Gastrocnemius medialis (tissue), 4 donors: ENCODE results near the gene PLPP4. TPM values are rescaled to one million over a fixed set of nuclear protein-coding genes. Genes with fewer than 3 reads are reported as not detected.

Experiments
- ATAC-seq, 2 donors: fragments of 150-250 bp; one replicate each; pipeline ENCODE4 v1.9.1; 2016
- DNase-seq, 2 donors: peaks; one replicate each; pipeline ENCODE4 v3.0.0-alpha.2; 2019
- H3K27ac ChIP-seq, 4 donors: fragments of 200-600 bp; sonication (generic); 1 replicate in 1 of 4; 2 replicates in 3 of 4; pipeline ENCODE4 v1.5.1; 2016 to 2018; ENCODE audit warnings: mild to moderate bottlenecking in 2 of 4, moderate library complexity in 1 of 4
- H3K27me3 ChIP-seq, 3 donors: fragments of 200-600 bp; sonication (generic) in 2 of 3; 1 replicate in 1 of 3; 2 replicates in 2 of 3; pipeline versions ENCODE4 v1.5.1 to v1.6.0; 2016 to 2019; ENCODE audit warnings: mild to moderate bottlenecking in 1 of 3, moderate library complexity in 1 of 3
- H3K36me3 ChIP-seq, 2 donors: fragments of 200-600 bp; sonication (generic) in 1 of 2; one replicate each; pipeline ENCODE4 v1.5.1; 2017 to 2018
- H3K4me1 ChIP-seq, 2 donors: fragments of 200-600 bp; sonication (generic) in 1 of 2; one replicate each; pipeline ENCODE4 v1.5.1; 2016 to 2017; ENCODE audit warnings: mild to moderate bottlenecking in 2 of 2
- H3K4me3 ChIP-seq, 4 donors: fragments of 200-600 bp; sonication (generic) in 3 of 4; 1 replicate in 1 of 4; 2 replicates in 3 of 4; pipeline ENCODE4 v1.5.1; 2016 to 2019; ENCODE audit warnings: mild to moderate bottlenecking in 2 of 4
- H3K9me3 ChIP-seq, 3 donors: fragments of 200-600 bp; sonication (generic) in 2 of 3; 1 replicate in 1 of 3; 2 replicates in 2 of 3; pipeline ENCODE4 v1.5.1; 2016 to 2019
- CTCF ChIP-seq, 5 experiments: fragments of 450-650 bp in 3 of 5; fragments of 200-600 bp in 2 of 5; sonication (generic) in 2 of 5; IDR thresholded peaks in 4 of 5; conservative IDR thresholded peaks in 1 of 5; 1 replicate in 4 of 5; 2 replicates in 1 of 5; pipeline ENCODE4 v1.5.1; 2016 to 2019; ENCODE audit warnings: antibody characterized with exemption in 5 of 5, mild to moderate bottlenecking in 3 of 5, moderate library complexity in 3 of 5
- POLR2A ChIP-seq, 2 donors: fragments of 450-650 bp; IDR thresholded peaks; one replicate each; pipeline ENCODE4 v1.6.1; 2017; ENCODE audit warnings: antibody characterized with exemption in 2 of 2, mild to moderate bottlenecking in 2 of 2, moderate library complexity in 2 of 2
- in situ Hi-C, 4 donors: fragments of 200-750 bp; cut with MboI; loops; one replicate each; pipeline versions ENCODE4 v1.15.0 to v1.8.0; 2017; ENCODE audit warnings: low sequenced_read_pairs in 4 of 4
- intact Hi-C: fragments of 100-400 bp; cut with DNase I; formaldehyde crosslinking; loops from one replicate; pipeline ENCODE4 v1.15.1; 2023; ENCODE audit warnings: low total_unique reads
- total RNA-seq, 4 donors: library from RNA; depleted of rRNA; stranded (reverse); fragments of >200 nt; gene quantifications; one replicate each; pipeline versions ENCODE4 v1.1.0 to v1.2.3, GENCODE V29; 2016

The PLPP4 gene
- total RNA-seq, 4 donors from 2014 or later = not detected

- Histone ChIP-seq H3K4me3 (no peak overlapping the region), H3K9me3 (no peaks in the 10 kb centered on the region), H3K27me3 (no peaks in the 10 kb centered on the region), H3K4me1 (no peaks in the 10 kb centered on the region), H3K36me3 (no peaks in the 10 kb centered on the region), H3K27ac (no peak overlapping the region)
- TF ChIP-seq POLR2A (IDR thresholded peaks at IDR 0.05) (no peak), CTCF (IDR thresholded peaks at IDR 0.05 in 4 of 5, conservative IDR thresholded peaks at IDR 0.05 in 1 of 5) (no peak)
- no peak for DNase-seq
- intact Hi-C loops = no loop called here
- in situ Hi-C loops = no loop called here
- ATAC-seq = no peak
Measured at GRCh38 chr10:120574981-120575380, 118.0 kb downstream of the PLPP4 start.

GRCh38 chr10:120575411-120575810 is 118.4 kb downstream of the PLPP4 start:
- Histone ChIP-seq H3K27ac (no peak overlapping the region), H3K4me3 (no peak overlapping the region), H3K27me3 (no peaks in the 10 kb centered on the region), H3K9me3 (no peaks in the 10 kb centered on the region), H3K4me1 (no peaks in the 10 kb centered on the region), H3K36me3 (no peaks in the 10 kb centered on the region)
- in situ Hi-C loops (no loop called here), intact Hi-C loops (no loop called here)
- DNase-seq (no peak), ATAC-seq (no peak)
- TF ChIP-seq POLR2A (IDR thresholded peaks at IDR 0.05) = no peak
- no peak for TF ChIP-seq CTCF (IDR thresholded peaks at IDR 0.05 in 4 of 5, conservative IDR thresholded peaks at IDR 0.05 in 1 of 5)

- no peak for TF ChIP-seq POLR2A (IDR thresholded peaks at IDR 0.05)
- no peak for ATAC-seq
- in situ Hi-C loops (no loop called here), intact Hi-C loops (no loop called here)
- H3K4me1 ChIP-seq = no peaks in the 10 kb centered on the region
- no peaks in the 10 kb centered on the region for H3K36me3 ChIP-seq
- no peak overlapping the region for H3K27ac ChIP-seq
- no peaks in the 10 kb centered on the region for H3K27me3 ChIP-seq
- no peak overlapping the region for H3K4me3 ChIP-seq
- DNase-seq = no peak
- no peaks in the 10 kb centered on the region for H3K9me3 ChIP-seq
Measured at GRCh38 chr10:120578134-120578533, 121.1 kb downstream of the PLPP4 start.

GRCh38 chr10:120578890-120579289 is 121.9 kb downstream of the PLPP4 start:
- intact Hi-C loops = no loop called here
- Histone ChIP-seq H3K4me1 (no peaks in the 10 kb centered on the region), H3K27ac (no peak overlapping the region), H3K27me3 (no peaks in the 10 kb centered on the region), H3K4me3 (no peak overlapping the region), H3K9me3 (no peaks in the 10 kb centered on the region), H3K36me3 (no peaks in the 10 kb centered on the region)
- TF ChIP-seq CTCF (IDR thresholded peaks at IDR 0.05 in 4 of 5, conservative IDR thresholded peaks at IDR 0.05 in 1 of 5) = no peak
- TF ChIP-seq POLR2A (IDR thresholded peaks at IDR 0.05) = no peak
- DNase-seq = no peak
- in situ Hi-C loops = no loop called here
- ATAC-seq = no peak

GRCh38 chr10:120580918-120581895 is 124.2 kb downstream of the PLPP4 start:
- no peak for TF ChIP-seq CTCF (IDR thresholded peaks at IDR 0.05 in 4 of 5, conservative IDR thresholded peaks at IDR 0.05 in 1 of 5)
- TF ChIP-seq POLR2A (IDR thresholded peaks at IDR 0.05) = no peak
- no peaks in the 10 kb centered on the region for H3K4me1 ChIP-seq
- no peak overlapping the region for H3K27ac ChIP-seq
- intact Hi-C loops = no loop called here
- no peak overlapping the region for H3K4me3 ChIP-seq
- H3K36me3 ChIP-seq = no peaks in the 10 kb centered on the region
- H3K27me3 ChIP-seq = no peaks in the 10 kb centered on the region
- no peaks in the 10 kb centered on the region for H3K9me3 ChIP-seq
- no peak for ATAC-seq
- in situ Hi-C loops = no loop called here
- no peak for DNase-seq
